ENCODE data around the gene MAP7D3. TPM values are rescaled to one million over a fixed set of nuclear protein-coding genes. Genes with fewer than 3 reads are reported as not detected.

The MAP7D3 gene
- total RNA-seq, 1 experiment from 2014 or later: 38.8 TPM

GRCh38 chrX:136207546-136207945 is 43.7 kb downstream of the MAP7D3 start:
- DNase-seq (ENCODE audit: low read depth): peak; percentile 16

- no peak for DNase-seq (ENCODE audit: low read depth)
Measured at GRCh38 chrX:136206916-136207315, 44.3 kb downstream of the MAP7D3 start.

- no peak for DNase-seq (ENCODE audit: low read depth)
Measured at GRCh38 chrX:136205882-136206380, 45.3 kb downstream of the MAP7D3 start.

- peak; percentile 96 for DNase-seq (ENCODE audit: low read depth)
Measured at GRCh38 chrX:136204571-136204970, 46.6 kb downstream of the MAP7D3 start.

GRCh38 chrX:136203951-136204350 is 47.2 kb downstream of the MAP7D3 start:
- DNase-seq (ENCODE audit: low read depth): peak; percentile 10

GRCh38 chrX:136203438-136203837 is 47.8 kb downstream of the MAP7D3 start:
- DNase-seq (ENCODE audit: low read depth): no peak

- peak; percentile 65 for DNase-seq (ENCODE audit: low read depth)
Measured at GRCh38 chrX:136202889-136203288, 48.3 kb downstream of the MAP7D3 start.

- DNase-seq (ENCODE audit: low read depth): peak; percentile 25
Measured at GRCh38 chrX:136201601-136202000, 49.6 kb downstream of the MAP7D3 start.

GRCh38 chrX:136200466-136200865 is 50.7 kb downstream of the MAP7D3 start:
- DNase-seq (ENCODE audit: low read depth): peak; percentile 77

- DNase-seq (ENCODE audit: low read depth): peak; percentile 74
Measured at GRCh38 chrX:136199365-136199764, 51.8 kb downstream of the MAP7D3 start.

- DNase-seq (ENCODE audit: low read depth): no peak
Measured at GRCh38 chrX:136198678-136199243, 52.4 kb downstream of the MAP7D3 start.

- peak; percentile 62 for DNase-seq (ENCODE audit: low read depth)
Measured at GRCh38 chrX:136198010-136198409, 53.2 kb downstream of the MAP7D3 start.

- DNase-seq (ENCODE audit: low read depth): peak; percentile 91
Measured at GRCh38 chrX:136196691-136197155, 54.5 kb downstream of the MAP7D3 start.

GRCh38 chrX:136195247-136195646 is 56.0 kb downstream of the MAP7D3 start:
- DNase-seq (ENCODE audit: low read depth): no peak

- DNase-seq (ENCODE audit: low read depth): no peak
Measured at GRCh38 chrX:136194536-136194935, 56.7 kb downstream of the MAP7D3 start.

GRCh38 chrX:136193771-136194170 is 57.4 kb downstream of the MAP7D3 start:
- peak; percentile 68 for DNase-seq (ENCODE audit: low read depth)

GRCh38 chrX:136192839-136193414 is 58.3 kb downstream of the MAP7D3 start:
- peak; percentile 95 for DNase-seq (ENCODE audit: low read depth)

- no peak for DNase-seq (ENCODE audit: low read depth)
Measured at GRCh38 chrX:136192135-136192534, 59.1 kb downstream of the MAP7D3 start.

- DNase-seq (ENCODE audit: low read depth): peak; percentile 30
Measured at GRCh38 chrX:136191171-136191570, 60.0 kb downstream of the MAP7D3 start.

GRCh38 chrX:136190038-136190713 is 61.0 kb downstream of the MAP7D3 start:
- no peak for DNase-seq (ENCODE audit: low read depth)

- DNase-seq (ENCODE audit: low read depth): peak; percentile 26
Measured at GRCh38 chrX:136189222-136189621, 62.0 kb downstream of the MAP7D3 start.

- no peak for DNase-seq (ENCODE audit: low read depth)
Measured at GRCh38 chrX:136186023-136186413, 65.2 kb downstream of the MAP7D3 start.

Measured in M059J (cell line).